Uterus (tissue), 4 donors: ENCODE measurements around the gene MED10. TPM values are rescaled to one million over a fixed set of nuclear protein-coding genes. Genes with fewer than 3 reads are reported as not detected.
A peak's percentile ranks its signal among the peaks of the same experiment; 100 is the strongest.

Experiments
- DNase-seq, 2 donors: peaks; one replicate each; pipeline ENCODE4 v3.0.0-alpha.2; 2019 to 2020
- H3K27ac ChIP-seq, 2 donors: fragments of 200-600 bp; sonication (generic); 1 replicate in 1 of 2; 2 replicates in 1 of 2; pipeline ENCODE4 v1.5.1; 2016 to 2018
- H3K27me3 ChIP-seq, 2 donors: fragments of 200-600 bp; sonication (generic); one replicate each; pipeline ENCODE4 v1.5.1; 2018 to 2019; ENCODE audit warnings: control low read depth in 1 of 2
- H3K36me3 ChIP-seq, 2 donors: fragments of 200-600 bp; sonication (generic); one replicate each; pipeline ENCODE4 v1.5.1; 2019; ENCODE audit warnings: control low read depth in 1 of 2
- H3K4me1 ChIP-seq, 2 donors: fragments of 200-600 bp; sonication (generic); one replicate each; pipeline ENCODE4 v1.5.1; 2018 to 2019; ENCODE audit warnings: control low read depth in 1 of 2
- H3K4me3 ChIP-seq, 2 donors: fragments of 200-600 bp; sonication (generic); 1 replicate in 1 of 2; 2 replicates in 1 of 2; pipeline ENCODE4 v1.5.1; 2018 to 2019; ENCODE audit warnings: mild to moderate bottlenecking in 1 of 2
- H3K9me3 ChIP-seq, 2 donors: fragments of 200-600 bp; sonication (generic); one replicate each; pipeline ENCODE4 v1.5.1; 2019; ENCODE audit warnings: control low read depth in 1 of 2
- CTCF ChIP-seq, 4 experiments: fragments of 200-600 bp in 2 of 4; fragments of 450-650 bp in 2 of 4; sonication (generic) in 2 of 4; IDR thresholded peaks; one replicate each; pipeline ENCODE4 v1.5.1; 2016 to 2019; ENCODE audit warnings: antibody characterized with exemption in 4 of 4, mild to moderate bottlenecking in 2 of 4, moderate library complexity in 1 of 4
- POLR2A ChIP-seq, 2 donors: fragments of 450-650 bp; IDR thresholded peaks; one replicate each; pipeline ENCODE4 v1.6.1; 2016; ENCODE audit warnings: antibody characterized with exemption in 2 of 2, mild to moderate bottlenecking in 1 of 2, moderate library complexity in 1 of 2
- intact Hi-C: fragments of 100-400 bp; cut with DNase I; formaldehyde crosslinking; loops from one replicate; pipeline ENCODE4 v1.15.1; 2023; ENCODE audit warnings: low total_unique reads
- total RNA-seq, 4 donors: library from RNA; depleted of rRNA in 3 of 4; stranded (reverse); fragments of >200 nt in 3 of 4; gene quantifications; one replicate each; pipeline versions ENCODE4 v1.1.0 to v1.2.4, GENCODE V29; 2014 to 2023
- donor health status: DM: yes; HTN: yes; CAD: no.

The MED10 gene
- total RNA-seq, 4 donors from 2014 or later = 5.1 to 32.6 (median 20.6) TPM

- TF ChIP-seq POLR2A (IDR thresholded peaks at IDR 0.05) (no peak), CTCF (IDR thresholded peaks at IDR 0.05) (no peak)
- Histone ChIP-seq H3K4me1 (no peaks in the 10 kb centered on the region), H3K27me3 (no peaks in the 10 kb centered on the region), H3K4me3 (peak overlapping the region; percentile 84 to 97), H3K9me3 (no peaks in the 10 kb centered on the region), H3K36me3 (no peaks in the 10 kb centered on the region), H3K27ac (peak overlapping the region; percentile 81 to 88)
- DNase-seq = no peak
- intact Hi-C loops = no loop called here
Observed at GRCh38 chr5:6377582-6377904, 804 bp downstream of the MED10 start.

DNA sequence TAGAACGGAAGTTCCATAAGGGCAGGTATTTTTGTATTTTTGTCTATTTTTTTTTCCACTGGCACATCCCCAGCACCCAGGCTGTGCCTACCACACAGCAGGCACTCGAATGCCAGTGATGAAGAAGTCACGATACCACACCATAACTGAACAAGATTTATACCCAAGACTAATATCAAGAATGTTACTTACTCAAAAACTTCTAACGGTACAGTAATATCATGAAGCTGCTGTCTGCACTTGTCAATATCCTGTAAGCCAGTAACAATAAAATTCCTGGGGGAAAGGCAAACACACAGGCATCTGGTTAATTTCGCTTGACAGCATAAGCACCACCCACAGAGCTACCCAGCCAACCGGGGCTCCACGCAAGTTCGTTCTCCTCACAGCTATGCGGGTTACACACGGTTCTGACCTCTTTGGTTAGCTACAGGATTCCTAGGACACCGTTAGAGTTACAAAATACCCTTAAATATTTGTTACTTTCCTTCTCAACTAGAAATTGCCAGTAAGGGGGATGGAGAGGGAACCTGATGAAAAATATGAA lies 1.3 kb downstream of the MED10 start:
- H3K27me3 ChIP-seq = no peaks in the 10 kb centered on the region
- DNase-seq = no peak
- H3K4me3 ChIP-seq = peak overlapping the region; percentile 84 to 97
- H3K27ac ChIP-seq = no peak overlapping the region
- no peaks in the 10 kb centered on the region for H3K9me3 ChIP-seq
- no peaks in the 10 kb centered on the region for H3K4me1 ChIP-seq
- H3K36me3 ChIP-seq = no peaks in the 10 kb centered on the region
- TF ChIP-seq CTCF (IDR thresholded peaks at IDR 0.05) (no peak), POLR2A (IDR thresholded peaks at IDR 0.05) (no peak)
- intact Hi-C loops = no loop called here

GRCh38 chr5:6373081-6373846 lies 5.1 kb downstream of the MED10 start:
- no peaks in the 10 kb centered on the region for H3K9me3 ChIP-seq
- DNase-seq = no peak
- no peak overlapping the region for H3K4me3 ChIP-seq
- H3K27ac ChIP-seq = no peak overlapping the region
- no peaks in the 10 kb centered on the region for H3K36me3 ChIP-seq
- no peaks in the 10 kb centered on the region for H3K4me1 ChIP-seq
- TF ChIP-seq POLR2A (IDR thresholded peaks at IDR 0.05) = no peak
- no peak for TF ChIP-seq CTCF (IDR thresholded peaks at IDR 0.05)
- intact Hi-C loops = no loop called here
- no peaks in the 10 kb centered on the region for H3K27me3 ChIP-seq

GRCh38 chr5:6372251-6373080 lies 5.9 kb downstream of the MED10 start:
- no peaks in the 10 kb centered on the region for H3K27me3 ChIP-seq
- no peak for TF ChIP-seq POLR2A (IDR thresholded peaks at IDR 0.05)
- H3K9me3 ChIP-seq = no peaks in the 10 kb centered on the region
- intact Hi-C loops = no loop called here
- no peak overlapping the region for H3K27ac ChIP-seq
- H3K36me3 ChIP-seq = no peaks in the 10 kb centered on the region
- DNase-seq = no peak
- H3K4me1 ChIP-seq = no peaks in the 10 kb centered on the region
- no peak overlapping the region for H3K4me3 ChIP-seq

GRCh38 chr5:6371079-6371810 lies 7.1 kb downstream of the MED10 start:
- no peak for DNase-seq
- intact Hi-C loops = no loop called here
- TF ChIP-seq CTCF (IDR thresholded peaks at IDR 0.05) (no peak), POLR2A (IDR thresholded peaks at IDR 0.05) (no peak)
- H3K27ac ChIP-seq = no peak overlapping the region
- no peaks in the 10 kb centered on the region for H3K36me3 ChIP-seq
- H3K4me1 ChIP-seq = no peaks in the 10 kb centered on the region
- no peaks in the 10 kb centered on the region for H3K9me3 ChIP-seq
- no peak overlapping the region for H3K4me3 ChIP-seq
- H3K27me3 ChIP-seq = no peaks in the 10 kb centered on the region
